GM18861 (cell line): ENCODE results near the gene STK11IP.

Experiments
- ATAC-seq: cut with Tn5 transposase; IDR thresholded peaks from one replicate; pipeline ENCODE4 v1.9.1; 2021; ENCODE audit not compliant: unreplicated experiment

STK11IP gene

DNA sequence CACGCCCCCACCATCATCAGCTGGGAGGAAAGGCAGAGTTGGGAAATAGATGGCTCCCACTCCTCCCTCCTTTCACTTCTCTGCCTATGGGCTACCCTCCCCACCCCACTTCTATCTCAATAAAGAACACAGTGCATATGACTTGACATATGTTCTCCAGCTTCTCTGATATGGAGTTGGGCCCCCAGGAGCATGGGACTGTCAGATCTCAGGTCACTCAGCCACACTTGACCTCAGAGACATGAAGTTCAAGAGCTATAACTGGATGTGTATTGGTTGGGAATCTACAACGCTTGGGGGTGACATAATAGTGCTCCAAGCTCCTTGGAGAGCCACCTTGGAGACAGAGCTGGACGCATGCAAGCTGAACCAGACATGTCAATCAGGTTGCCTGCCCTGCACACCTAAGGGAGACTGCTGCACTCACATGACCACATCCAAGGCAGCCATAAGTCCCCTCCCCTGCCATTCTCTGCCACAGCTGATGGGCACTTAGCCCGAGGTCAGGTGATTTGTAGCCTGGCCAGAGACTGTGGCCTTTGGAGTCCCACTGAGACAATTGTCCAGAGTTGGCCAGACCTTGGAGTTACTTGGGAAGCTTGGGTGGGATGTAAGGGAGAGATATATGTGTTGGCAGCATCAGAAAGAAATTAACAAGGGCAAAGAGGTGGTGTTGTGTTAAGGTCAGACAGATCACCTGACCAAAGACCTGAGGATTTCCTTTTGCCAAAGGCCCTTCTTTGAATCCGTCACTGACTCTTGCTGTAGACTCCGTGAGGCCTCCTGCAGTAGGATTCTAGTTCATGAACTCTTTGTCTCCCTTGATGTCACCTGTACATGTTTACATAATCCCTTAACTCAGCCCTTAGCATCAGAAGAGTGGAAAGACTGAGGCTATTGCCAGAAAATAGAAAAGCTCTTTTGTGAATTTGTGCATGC is 21.8 kb upstream of the STK11IP start:
- no peak for ATAC-seq

- no peak for ATAC-seq
Observed at GRCh38 chr2:219576505-219577388, 20.9 kb upstream of the STK11IP start.

DNA sequence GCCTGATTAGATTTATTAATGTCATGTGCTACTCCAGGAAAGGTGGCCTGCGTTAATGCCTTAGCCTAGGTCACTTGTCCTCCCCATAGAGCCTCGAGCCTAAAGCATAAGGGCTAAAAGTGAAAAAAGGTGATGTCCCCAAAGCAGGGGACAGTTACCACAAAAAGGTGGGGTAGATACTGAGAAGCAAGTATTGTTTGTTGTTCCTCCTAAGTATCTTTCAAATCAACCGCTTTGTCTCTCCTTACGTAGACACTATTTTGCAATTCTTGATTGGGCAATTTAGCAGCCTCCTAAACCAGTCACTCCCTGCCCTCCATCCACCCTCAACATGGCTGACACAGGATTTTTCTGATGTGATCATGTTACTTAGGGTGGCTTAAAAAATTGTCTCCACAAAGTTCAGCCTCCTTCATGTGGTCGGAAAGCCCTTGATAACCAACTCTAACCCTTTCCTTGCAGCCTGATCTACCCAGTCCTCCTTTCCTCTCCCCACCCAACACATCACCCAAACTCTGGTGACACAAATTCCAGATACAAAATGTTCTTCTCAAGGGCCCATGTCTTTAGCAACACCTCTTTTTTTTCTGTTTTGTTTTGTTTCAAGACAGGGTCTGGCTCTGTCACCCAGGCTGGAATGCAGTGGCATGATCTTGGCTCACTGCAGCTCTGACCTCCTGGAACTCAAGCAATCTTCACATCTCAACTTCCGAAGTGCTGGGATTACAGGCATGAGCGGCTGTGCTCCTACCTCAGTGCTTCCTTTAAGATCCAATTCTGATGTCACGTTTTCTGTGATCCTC is 18.6 kb upstream of the STK11IP start:
- no peak for ATAC-seq

- ATAC-seq, result no peak
Observed at GRCh38 chr2:219581346-219581745, 16.3 kb upstream of the STK11IP start.

DNA sequence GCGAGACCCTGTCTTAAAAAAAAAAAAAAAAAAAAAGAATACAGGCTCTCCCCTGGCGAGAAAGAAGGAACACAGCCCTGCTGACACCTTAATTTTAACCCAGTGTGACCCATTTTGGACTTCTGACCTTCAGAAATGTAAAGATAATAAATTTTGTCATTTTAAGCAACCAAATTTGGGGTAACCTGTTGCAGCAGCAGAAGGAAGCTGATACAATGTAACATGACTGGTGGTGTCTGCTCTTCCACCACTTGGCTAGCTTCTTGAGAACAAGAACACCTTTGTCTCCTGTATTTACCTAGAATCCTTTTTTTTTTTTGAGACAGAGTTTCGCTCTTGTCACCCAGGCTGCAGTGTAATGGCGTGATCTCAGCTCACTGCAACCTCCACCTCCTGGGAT is 6.6 kb upstream of the STK11IP start:
- no peak for ATAC-seq

- ATAC-seq, result no peak
Observed at GRCh38 chr2:219592736-219593135, 4.9 kb upstream of the STK11IP start.

DNA sequence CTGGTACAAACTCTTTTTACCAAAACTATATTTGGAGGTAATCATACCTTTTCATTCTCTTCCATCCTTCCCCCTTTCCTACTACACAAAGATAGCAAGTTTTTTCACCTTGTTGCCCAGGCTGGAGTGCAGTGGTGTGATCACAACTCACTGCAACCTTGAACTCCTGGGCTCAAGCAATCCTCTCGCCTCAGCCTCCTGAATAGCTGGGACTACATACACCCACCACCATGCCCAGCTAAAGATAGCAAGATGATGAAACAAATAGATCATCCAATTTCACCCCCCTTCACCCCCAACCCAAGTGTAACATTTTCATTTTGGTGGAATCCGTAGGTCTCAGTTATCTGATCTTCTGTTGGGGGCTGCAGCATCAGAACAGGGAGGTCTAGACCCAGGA is 4.5 kb upstream of the STK11IP start:
- no peak for ATAC-seq

DNA sequence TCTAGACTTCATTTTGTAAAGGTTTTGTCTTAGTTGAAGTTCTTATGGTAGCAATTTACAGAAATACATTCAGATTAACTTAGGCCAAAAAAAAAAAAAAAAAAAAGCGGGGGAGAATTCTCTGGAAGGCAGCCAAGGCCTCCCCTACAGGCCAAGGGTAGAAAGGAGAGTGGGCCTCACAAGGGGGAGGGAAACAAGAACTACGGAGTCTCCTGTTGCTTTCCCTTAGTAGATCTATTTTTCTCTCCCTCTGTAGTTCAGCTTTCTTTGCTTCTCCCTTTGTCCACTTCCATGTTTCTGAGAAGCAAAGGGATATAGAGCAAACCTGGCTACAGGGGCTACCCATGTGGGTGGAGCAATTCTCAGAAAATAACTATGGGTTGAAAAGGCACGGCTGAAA is 2.4 kb upstream of the STK11IP start:
- ATAC-seq, result no peak

GRCh38 chr2:219596954-219597551 is 604 bp upstream of the STK11IP start:
- ATAC-seq, result no peak

- ATAC-seq, result no peak
Observed at GRCh38 chr2:219598308-219599078, 836 bp downstream of the STK11IP start.

DNA sequence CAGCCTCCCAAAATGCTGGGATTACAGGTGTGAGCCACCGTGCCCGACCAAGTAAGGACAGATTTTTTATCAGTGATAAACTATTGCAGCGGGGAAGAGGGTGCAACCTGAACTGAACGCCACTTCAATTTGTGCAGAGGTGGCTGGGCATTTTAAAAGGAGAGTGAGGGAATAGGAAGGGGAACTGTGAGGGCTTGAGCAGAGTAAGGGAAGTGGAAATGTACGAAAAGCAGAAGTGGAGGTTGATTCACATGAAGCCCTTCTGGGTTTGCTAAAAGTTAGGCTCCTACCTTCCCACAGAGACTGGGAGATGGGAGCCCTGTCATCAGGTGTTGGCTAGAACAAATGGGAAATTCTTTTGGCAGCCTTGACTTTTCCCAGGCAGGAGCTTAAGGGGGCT is 6.1 kb downstream of the STK11IP start:
- no peak for ATAC-seq

DNA sequence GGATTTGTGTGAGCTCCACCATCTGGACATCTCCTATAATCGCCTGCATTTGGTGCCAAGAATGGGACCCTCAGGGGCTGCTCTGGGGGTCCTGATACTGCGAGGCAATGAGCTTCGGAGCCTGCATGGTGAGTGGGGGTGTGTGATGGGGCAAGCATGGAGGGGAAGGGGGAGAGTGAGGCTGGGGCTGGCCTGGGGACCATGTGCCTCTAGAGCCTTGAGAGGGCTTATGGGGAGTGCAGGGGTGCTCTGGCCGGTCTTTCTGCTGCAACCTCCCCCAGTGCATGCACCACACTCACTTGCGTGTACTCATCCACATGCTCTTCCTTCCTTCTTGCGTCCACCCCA is 7.9 kb downstream of the STK11IP start:
- ATAC-seq, result no peak

- no peak for ATAC-seq
Observed at GRCh38 chr2:219607931-219608330, 10.3 kb downstream of the STK11IP start.

- ATAC-seq, result no peak
Observed at GRCh38 chr2:219608399-219608964, 10.8 kb downstream of the STK11IP start.

DNA sequence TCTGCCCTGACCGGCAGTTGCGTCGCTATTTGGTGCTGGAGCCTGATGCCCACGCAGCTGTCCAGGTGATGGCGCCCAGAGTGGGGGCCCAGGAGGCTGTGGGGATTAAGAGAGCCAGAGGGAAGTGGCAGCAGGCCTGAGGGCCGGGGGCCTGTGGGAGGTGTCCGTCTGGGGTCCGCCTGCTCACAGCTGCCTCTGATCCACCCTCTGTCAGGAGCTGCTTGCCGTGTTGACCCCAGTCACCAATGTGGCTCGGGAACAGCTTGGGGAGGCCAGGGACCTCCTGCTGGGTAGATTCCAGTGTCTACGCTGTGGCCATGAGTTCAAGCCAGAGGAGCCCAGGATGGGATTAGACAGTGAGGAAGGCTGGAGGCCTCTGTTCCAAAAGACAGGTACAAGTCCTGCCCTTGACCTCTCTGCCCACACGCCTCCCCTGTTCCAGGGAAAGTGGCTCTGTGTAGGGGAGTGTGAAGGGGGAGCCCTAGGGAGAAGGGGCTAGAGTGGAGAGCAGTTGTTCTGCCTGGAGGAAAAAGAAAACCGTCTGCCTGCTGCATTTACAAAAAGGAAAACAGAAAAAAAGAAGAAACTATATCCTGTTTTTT is 11.6 kb downstream of the STK11IP start:
- ATAC-seq, result no peak

DNA sequence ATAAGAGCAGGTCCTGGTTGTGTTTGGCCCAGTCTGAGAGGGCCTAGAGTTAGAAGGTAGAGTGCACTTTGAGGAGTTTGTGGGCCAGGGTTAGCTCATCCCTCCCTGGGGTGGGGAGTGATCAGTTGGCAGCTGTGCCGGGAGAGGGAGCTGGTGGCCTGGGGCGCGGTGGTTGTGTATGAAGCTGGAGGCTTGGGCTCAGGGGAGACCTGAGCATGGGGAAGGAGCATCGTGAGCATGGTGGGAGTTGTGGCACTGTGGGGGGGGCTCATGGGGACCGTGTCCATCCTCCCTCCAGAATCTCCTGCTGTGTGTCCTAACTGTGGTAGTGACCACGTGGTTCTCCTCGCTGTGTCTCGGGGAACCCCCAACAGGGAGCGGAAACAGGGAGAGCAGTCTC is 13.6 kb downstream of the STK11IP start:
- no peak for ATAC-seq

GRCh38 chr2:219611866-219612576 is 14.4 kb downstream of the STK11IP start:
- ATAC-seq, result no peak

DNA sequence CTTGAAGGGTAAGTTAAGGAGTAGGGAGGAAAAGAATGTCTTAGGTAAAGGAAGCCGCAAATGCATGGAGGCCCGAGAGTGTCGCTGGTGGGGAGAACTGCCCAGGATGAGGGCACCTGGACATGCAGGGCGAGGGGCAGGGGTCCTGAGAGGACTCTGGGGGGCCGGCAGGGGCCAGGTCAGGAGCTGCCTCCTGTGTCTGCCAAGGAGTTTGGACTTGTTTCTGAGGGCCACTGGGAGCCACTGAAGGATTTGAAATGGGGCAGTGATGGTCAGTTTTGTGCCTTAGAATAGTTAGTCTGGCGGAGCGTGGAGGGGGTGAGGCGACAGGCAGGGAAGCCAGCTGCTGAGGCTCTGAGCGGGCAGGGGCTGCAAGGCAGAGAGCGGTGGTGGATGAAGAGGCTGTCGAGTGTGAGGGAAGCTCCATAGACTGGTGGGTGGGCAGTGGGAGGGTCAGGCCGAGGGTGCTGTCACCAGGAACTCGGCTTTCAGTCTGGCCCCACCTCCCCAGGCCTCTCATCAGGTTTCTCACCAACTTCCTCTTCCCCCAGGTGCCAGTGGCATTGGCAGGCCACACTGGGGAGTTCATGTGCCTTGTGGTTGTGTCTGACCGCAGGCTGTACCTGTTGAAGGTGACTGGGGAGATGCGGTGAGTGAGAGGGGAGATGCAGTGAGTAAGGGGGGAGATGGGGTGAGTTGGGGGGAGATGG is 15.1 kb downstream of the STK11IP start:
- peak; percentile 57 for ATAC-seq
